GM18909 (cell line): ENCODE measurements around the gene SASH1.

ENCODE experiments used
- ATAC-seq: cut with Tn5 transposase; IDR thresholded peaks from one replicate; pipeline ENCODE4 v1.9.1; 2021; ENCODE audit warnings: mild to moderate bottlenecking; ENCODE audit not compliant: unreplicated experiment, poor library complexity

The SASH1 gene

DNA sequence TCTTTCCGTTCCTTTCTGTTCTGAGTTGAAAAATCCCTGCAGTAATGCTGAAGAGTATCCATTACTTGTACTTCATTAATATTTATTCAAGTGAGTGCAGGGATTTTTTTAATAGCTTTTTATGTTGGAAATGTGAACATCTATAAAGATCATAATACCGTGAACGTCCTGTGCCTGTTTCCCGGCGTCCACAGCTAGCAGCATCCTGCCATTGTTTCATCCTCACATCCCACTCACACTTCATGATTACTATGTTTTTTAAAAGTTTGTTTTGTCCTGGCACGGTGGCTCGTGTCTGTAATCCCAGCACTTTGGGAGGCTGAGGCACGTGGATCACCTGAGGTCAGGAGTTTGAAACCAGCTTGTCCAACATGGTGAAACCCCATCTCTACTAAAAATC lies 54.3 kb downstream of the SASH1 start:
- no peak for ATAC-seq

DNA sequence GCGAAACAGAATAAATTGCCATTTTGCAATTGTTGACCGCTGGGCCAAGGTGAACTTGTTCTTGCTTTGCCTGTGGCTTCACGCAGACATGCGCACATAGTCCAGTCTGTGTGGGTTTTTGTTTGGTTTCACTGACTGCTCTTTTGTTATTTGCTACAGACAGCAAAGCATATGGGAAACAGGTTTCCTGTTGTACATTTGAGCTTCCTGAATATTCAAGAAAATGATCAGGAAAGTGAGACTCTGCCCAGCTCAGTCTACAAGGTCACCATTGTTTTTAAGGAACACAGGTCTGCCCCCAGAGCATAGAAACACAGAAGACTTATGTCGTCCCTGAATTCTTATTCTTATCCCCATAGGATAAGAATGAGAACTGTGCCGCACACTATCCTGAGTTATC lies 55.6 kb downstream of the SASH1 start:
- ATAC-seq, result no peak

DNA sequence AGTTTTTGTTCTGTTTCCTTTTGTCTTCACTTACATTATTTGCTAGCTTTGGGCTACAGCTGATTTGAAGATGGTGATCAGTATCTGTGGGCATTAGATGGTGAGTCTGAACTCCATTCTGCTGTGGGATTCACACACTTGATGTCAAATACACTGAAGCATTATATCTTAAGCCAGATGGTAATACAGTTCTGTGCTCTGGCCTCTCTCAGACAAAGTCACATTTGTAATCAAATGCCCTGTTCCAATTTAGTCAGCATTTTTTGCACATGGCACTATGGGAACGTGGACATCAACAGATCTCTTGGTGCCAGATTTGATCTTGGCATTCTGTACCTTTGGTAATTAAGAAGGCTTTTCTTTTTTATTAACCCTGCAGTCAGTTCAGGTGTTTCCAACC lies 56.0 kb downstream of the SASH1 start:
- no peak for ATAC-seq

DNA sequence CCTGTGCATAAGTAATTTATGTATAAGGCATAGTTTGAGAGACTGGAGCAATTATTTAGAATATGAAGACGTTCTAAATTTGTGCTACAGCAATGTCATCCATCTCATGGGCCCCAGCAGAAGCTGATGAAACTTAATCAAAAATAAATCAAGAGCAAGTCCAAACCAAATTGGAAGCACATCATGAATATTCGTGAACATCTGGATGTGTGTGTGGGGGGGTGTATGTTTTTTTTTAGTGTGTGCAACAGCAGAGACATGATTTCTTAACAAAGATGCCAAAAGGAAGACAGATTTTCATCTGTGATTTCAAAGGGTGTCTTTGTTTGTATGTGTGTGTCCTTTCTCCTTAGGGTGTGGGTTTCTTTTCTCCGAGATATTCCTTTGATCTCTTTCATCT lies 58.9 kb downstream of the SASH1 start:
- no peak for ATAC-seq

DNA sequence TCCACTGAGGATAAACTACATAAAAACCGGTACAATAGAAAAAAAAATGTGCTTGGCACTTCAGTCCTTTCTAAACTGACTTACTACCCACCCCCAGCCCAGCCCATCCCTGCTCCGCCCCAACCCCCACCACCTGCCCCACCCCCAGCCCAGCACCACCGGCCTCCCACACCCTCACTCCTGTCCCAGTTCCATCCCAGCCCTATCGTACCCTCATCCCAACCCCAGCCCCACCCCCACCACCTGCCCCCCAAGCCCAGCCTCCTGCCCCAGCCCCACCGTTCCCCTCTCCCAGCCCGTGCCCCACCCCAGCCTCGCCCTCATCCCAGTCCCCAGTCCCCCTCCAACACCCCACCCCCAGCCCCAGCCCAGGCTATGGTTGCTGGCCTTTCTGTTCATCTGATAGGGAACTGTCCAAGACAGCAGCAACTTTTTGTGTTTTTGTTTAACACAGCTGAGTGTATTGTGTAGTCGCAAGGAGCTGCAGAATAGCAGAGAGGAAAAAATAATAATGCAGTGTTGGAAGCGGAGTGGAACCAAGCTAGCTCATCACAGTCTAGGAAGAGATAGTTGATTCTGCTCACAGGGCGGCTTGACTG lies 61.9 kb downstream of the SASH1 start:
- ATAC-seq, result no peak

DNA sequence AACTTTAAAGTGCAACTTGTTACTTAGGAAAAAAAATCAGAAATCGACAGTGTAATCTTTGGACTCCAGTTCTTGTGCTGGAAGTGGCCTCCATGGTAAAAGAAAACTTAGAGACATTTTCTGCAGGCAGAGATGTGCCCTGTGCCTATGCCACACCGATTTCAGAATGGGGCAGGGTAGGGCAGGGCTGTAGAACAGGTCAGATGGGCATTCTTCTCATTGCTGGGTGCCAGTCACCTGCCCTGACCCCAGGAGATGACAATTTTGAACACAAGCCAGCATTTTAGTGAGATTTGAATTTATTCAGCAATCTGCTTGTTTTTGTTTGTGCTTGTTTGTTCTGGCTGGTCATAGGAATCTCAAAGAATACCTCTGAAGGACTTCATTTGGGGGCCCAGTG lies 63.3 kb downstream of the SASH1 start:
- ATAC-seq, result no peak

DNA sequence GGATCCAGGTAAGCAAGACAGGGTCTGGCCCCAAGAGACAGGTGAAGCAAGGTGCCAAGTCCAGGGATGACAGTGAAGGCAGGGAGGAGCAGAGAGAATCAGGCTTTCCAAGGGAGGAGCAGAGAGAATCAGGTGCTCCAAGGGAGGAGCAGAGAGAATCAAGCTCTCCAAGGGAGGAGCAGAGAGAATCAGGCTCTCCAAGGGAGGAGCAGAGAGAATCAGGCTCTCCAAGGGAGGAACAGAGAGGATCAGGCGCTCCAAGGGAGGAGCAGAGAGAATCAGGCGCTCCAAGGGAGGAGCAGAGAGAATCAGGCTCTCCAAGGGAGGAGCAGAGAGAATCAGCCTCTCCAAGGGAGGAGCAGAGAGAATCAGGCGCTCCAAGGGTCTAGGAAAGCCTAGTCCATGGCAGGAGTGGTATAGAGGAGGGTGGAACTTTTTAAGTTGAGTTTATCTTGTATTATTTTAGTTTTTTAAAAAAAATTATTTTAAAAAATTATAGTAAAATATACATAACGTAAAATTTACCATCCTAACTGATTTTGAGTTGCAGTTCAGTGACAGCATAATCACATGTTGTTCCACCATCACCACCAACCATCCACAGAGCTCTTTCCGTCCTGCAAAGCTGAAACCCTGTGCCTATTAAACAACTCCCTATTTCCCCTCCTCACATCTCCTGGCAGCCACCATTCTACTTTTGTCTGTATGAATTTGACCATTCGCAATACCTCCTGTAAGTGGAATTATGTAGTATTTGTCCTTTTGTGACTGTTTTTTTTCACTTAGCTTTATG lies 64.1 kb downstream of the SASH1 start:
- no peak for ATAC-seq

DNA sequence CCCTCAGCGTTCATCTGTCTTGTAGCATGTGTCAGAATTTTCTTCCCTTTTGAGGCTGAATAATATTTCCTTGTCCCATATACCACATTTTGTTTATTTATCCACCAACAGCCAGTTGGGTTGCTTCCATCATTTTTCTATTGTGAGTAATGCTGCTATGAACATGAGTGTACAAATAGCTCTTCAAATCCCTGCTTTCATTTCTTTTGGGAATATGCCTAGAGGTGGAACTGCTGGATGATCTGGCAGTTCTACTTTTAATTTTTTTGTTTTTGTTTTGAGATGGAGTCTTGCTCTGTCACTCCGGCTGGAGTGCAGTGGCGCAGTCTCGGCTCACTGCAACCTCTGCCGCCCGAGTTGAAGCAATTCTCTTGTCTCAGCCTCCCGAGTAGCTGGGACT lies 64.7 kb downstream of the SASH1 start:
- no peak for ATAC-seq

DNA sequence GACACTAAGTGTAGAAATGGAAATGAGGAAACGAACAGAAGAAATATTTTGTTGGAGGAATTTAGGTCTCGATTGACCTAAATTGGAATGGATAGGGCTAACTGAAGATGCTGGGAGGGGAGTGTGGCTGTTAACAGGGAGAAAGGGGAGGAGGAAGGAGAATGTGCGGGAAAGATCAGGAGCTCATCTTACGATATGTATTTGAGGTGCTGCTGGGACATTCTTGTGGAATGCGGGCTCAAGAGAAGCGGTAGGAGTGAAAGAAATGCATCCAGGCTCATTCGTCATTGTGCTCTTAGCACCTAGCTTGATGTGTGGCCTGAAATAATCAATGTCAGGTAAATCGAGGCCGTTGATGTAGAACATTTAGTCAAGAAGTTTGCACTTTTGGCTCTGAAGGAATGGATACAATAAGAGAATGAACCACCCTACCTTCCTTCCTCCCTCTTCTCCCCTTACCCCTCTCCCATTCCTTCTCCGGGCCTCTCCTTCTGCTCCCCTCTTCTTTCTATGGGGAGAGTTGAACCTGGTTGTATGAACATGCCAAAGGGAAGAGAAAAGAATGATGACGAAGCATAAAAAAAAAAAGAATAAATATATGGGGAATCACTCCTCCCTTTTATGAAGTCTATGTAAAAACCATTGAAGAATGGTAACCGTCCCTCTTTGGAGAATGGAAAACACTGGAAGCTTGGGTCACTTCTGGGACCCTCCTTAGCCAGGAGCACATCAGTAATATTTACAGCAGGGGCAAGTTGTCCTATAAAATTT lies 70.9 kb downstream of the SASH1 start:
- no peak for ATAC-seq

DNA sequence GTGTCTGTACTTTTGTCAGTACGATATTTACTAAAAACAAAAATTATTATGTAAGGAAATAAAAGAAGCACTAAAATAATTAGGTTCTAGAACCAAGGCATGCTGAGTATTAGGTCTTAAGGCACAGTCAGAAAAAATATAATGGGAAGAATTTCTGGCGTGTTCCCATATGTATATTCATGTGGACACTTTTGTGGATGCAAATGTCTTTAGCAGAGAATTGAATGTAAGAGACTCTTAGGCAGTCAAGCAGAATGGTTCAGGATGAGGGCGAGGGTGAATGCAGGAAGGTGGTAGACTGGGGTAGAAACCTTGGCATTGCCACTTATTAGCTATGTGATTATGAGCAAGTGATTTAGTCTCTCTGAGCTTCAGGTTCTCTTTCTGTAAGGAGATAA lies 71.5 kb downstream of the SASH1 start:
- ATAC-seq, result no peak

DNA sequence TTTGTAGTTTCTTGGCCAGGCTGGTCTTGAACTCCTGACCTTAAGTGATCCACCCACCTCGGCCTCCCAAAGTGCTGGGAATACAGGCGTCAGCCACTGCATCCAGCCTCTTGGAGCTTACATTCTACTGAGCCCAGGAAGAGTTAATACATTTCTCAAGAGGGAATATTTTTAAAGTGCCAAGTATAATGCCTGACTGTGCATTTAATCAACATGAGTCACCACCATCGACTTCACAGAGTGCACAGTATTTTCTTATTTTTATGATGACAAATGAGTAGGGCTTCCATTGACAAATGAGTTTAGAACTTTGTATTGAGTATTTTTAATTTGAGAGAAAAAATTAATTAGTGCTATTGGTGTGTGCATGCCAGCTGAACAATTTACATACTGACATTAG lies 72.2 kb downstream of the SASH1 start:
- no peak for ATAC-seq

DNA sequence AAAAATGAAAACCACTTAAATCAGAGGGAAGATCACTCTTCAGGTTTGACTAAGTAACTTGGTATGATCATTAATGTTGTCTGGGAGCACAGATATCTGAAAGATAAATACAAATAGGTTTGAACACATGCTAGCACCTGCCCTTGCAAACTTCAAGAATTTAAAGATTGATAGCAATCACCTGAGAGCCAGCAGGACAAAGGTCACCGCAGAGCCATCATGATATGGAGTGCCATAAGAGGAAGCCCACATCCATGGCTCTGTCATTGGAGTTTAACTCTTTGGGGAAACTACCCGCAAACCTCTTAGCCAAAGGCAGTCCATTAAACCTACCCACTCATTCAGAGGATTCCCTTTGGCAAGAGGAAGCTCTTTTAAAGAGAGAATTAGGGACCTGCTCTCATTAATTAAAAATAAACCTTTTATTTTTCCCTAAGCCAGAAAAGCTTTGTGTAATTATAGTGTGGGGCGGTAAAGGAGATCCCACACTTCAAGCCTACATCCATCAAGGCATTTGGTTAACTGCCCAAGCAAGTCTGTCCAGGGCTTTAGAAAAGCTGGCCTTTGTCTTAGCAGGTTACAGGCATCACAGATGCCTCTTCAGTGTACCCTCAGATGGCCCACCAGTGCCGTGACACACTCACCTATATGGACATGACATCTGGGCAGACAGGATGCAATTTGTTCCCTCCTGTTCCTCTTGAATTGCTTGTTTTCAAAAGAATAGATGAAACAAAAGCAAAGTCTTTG lies 73.0 kb downstream of the SASH1 start:
- ATAC-seq, result no peak

DNA sequence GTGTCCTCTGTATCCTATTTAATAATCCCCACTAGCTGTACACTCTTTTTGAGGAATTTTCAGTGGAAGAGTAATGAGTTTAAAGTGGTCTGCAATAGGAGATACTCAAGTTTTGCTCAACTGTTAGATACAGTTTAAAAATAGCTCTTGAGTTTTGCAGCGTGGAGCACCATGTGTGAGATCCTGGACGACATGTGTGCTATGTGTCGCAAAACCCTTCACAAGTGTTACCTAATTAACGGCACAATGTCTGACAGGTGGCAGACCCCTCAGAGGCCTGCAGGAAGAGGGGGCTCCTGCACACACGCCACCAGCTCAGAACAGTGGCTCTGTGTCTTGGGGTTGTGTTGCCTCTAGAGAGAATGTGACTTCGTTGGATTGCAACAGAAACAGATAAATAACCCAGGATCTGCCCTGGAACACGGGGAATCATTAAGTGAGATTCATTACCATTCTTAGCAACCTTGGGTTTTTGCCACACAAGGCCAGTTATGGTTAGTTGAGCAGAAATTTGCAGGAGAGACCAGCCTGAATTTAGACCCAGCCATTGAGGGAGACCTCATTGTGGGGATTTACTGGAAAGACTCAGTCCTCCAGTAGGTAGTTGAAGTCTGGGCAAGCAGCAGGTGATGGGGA lies 73.8 kb downstream of the SASH1 start:
- ATAC-seq, result no peak

DNA sequence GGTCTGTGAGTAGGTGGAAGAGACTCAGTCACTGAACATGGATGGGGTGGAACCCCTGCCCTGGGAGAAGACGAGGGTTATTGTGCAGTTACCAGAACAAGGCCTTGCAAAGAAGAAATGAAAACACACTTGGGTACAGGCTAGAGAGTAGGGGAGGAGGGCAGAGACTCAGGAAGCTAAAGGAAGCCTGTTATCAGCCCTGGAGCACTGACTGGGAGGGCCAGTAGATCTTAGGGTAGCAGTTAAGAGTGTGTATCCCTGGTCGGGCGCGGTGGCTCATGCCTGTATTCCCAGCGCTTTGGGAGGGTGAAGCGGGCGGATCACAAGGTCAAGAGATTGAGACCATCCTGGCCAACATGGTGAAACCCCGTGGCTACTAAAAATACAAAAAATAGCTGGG lies 74.4 kb downstream of the SASH1 start:
- ATAC-seq, result no peak

DNA sequence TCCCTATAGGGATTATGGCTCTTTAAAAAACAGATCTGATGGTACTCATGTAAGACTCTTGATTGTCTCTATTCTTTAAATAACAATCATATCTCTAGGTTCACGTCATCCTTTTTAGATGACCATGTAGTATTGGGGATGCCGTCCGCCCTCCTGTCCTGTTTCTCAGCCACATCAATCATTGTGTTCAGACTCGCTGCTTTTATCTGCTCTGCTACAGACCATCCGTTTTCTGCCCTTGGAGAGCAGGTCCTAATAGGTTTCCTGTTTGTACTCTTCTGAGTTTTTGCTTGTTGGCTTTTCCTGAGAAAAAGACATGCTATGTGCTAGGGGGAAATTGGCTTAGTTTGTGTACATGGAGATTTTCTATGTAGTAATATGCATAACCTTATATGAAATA lies 76.8 kb downstream of the SASH1 start:
- no peak for ATAC-seq

DNA sequence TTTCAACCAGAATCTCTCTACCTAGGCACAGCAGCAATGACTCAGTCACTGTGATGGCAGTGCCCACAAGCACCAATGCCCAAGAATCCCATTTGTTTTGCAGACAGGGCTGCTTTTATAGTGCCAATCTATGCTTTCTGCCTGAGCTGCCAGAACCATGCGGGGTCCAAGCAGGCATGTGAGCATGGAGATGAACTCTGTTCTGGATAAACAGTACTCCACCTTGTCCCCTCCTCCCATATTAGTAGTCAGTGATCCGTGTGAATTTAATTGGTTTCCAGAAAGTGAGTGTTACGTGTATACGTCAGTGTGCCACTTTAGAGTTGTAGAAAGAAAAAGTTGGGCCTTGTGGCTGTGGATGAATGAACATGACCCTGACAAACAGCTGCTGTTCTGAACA lies 79.4 kb downstream of the SASH1 start:
- no peak for ATAC-seq

DNA sequence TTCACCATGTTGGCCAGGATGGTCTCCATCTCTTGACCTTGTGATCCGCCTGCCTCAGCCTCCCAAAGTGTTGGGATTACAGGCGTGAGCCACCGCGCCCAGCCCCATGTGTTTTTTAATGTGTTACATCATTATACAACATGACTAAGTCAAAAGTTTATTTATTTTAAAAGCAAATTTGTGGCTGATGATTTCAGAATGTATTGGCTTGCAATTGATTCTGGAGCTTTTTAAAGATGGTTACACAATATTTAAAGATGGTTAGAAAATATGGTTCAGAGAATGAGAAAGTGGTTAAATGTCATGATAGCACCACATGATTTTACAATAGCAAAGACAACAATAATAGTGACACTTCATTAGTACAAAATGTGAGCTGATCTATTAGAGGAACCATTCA lies 80.5 kb downstream of the SASH1 start:
- no peak for ATAC-seq

DNA sequence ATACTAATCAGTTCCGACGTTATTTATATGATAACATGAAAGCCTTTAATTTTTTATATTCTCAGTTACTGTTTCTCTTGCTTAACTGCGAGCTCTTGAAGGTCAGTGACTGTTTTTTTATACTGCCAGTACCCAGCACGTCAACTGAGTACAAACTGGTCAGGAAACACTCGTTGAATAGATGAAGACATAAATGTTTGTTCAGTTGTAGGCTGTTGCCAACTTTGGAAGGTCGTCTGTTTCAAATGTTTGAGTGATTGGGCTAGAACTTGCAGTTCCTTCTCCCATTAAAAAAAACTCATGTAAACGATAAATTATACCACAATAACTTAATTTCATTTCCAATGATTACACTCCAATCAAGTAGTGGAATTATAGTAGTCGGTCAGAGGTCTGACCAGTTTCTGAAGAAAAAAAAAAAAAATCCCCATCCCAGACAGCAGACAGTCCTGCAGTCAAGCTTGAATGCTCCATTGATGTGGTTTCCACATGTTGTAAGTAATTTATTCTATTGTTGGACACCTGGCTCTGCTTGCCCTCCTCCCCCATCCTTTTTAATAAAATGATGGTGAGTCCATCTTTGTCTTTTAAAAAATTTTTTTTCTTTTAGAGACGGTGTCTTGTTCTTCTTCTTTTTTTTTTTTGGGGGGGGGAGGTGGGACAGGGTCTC lies 81.1 kb downstream of the SASH1 start:
- no peak for ATAC-seq

DNA sequence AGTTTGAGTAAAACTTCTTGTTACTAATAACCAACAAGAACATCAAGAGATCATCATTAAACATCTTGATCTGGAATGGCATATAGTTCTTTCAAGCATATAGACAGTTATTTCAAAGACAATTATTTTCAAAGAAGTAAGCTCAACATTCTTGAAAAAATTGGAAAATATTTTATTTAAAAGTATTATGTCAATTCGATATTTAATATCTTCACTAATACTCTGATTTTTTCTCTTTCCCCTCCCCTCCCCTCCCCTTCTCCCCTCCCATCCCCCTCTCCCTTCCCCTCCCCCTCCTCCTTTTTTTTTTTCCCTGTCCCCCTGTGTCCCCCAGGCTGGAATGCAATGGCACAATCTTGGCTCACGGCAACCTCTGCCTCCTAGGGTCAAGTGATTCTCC lies 82.8 kb downstream of the SASH1 start:
- no peak for ATAC-seq
